Fibroblast of the aortic adventitia (primary cell): ENCODE results near the gene MPEG1. TPM values are rescaled to one million over a fixed set of nuclear protein-coding genes. Genes with fewer than 3 reads are reported as not detected.

Source experiments
- DNase-seq: peaks from one replicate; pipeline ENCODE4 v3.0.0-alpha.2; 2010; ENCODE audit warnings: low read depth
- H3K4me3 ChIP-seq: 2 replicates; pipeline ENCODE4 v1.5.1; 2011; ENCODE audit warnings: low read depth, mild to moderate bottlenecking, control low read depth, low read length, moderate library complexity
- total RNA-seq: library from RNA; depleted of rRNA; stranded (reverse); fragments of >200 nt; gene quantifications from 2 replicates; pipeline ENCODE4 v1.2.3, GENCODE V29; 2012; ENCODE audit warnings: low replicate concordance
- TF ChIP-seq, protein P1 (sequence below): IDR thresholded peaks from 2 replicates; pipeline ENCODE4 v1.5.1; 2011; ENCODE audit warnings: mild to moderate bottlenecking, low read length, control low read depth, inconsistent platforms; ENCODE audit not compliant: insufficient read depth

The MPEG1 gene
- total RNA-seq, 1 donor = not detected

DNA sequence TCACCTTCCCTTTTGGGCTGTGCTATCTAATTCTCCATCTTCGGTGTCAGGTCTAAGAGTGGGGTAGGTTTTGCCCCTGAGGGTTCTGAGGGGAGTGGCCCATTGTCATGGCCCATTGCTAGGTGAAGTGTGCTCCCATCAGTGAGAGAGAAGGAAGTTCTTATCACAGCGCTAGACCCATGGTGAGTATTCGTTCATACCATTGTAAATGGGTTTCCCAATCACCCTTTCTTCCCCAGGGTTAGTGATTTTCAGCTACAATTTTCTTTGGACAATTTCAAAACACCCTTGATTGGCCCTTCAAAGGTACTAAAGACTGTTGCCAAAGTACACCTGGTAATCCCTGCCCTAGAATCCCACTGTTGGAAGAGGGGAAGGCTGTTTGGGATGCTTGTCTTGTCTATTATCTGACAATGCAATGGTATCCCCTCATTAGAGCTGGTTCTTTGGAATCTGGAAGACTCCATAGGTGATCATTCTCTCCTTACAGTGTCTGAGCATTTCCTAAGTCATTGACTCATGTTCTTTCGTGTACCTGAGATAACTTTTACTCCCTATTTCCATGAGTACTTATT is 20.2 kb downstream of the MPEG1 start:
- TF ChIP-seq, protein P1, sequence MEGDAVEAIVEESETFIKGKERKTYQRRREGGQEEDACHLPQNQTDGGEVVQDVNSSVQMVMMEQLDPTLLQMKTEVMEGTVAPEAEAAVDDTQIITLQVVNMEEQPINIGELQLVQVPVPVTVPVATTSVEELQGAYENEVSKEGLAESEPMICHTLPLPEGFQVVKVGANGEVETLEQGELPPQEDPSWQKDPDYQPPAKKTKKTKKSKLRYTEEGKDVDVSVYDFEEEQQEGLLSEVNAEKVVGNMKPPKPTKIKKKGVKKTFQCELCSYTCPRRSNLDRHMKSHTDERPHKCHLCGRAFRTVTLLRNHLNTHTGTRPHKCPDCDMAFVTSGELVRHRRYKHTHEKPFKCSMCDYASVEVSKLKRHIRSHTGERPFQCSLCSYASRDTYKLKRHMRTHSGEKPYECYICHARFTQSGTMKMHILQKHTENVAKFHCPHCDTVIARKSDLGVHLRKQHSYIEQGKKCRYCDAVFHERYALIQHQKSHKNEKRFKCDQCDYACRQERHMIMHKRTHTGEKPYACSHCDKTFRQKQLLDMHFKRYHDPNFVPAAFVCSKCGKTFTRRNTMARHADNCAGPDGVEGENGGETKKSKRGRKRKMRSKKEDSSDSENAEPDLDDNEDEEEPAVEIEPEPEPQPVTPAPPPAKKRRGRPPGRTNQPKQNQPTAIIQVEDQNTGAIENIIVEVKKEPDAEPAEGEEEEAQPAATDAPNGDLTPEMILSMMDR = no peak
- no peak overlapping the region for H3K4me3 ChIP-seq
- no peak for DNase-seq

DNA sequence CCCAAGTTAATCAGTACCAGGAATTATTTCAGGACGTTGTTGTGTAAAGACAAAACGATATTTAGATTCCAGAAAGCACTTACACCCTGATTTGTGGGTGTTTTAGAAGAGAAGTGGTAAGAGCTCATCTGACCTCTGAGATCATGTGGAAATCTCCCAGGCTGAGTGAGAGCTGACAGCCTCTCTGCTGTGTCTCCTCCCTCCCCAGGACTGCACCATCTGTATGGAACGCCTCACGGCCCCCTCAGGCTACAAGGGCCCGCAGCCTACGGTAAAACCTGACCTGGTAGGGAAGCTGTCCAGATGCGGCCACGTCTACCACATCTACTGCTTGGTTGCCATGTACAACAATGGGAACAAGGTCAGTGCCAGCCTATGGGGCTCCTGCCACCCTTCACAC is 20.8 kb downstream of the MPEG1 start:
- no peak overlapping the region for H3K4me3 ChIP-seq
- TF ChIP-seq, protein P1 = no peak
- no peak for DNase-seq

DNA sequence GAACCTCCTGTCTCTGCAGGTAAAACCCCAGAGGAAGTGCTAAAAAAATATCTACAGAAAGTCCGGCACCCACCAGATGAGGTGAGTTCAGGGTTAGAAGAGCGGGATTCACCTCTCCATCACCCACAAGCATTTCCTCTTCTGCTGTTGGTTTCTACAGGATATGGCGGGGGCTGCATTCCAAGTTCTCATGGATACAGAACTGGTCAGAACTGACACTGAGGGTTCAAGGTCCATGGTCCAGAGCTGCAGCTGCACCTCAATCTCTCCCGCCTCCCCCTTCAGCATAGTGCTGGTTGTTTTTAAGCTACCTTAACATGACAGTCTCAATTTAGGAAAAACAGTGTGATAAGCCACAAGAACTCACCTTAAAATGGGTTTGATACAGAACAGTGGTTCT is 21.6 kb downstream of the MPEG1 start:
- DNase-seq = no peak
- TF ChIP-seq, protein P1 = no peak
- no peak overlapping the region for H3K4me3 ChIP-seq

DNA sequence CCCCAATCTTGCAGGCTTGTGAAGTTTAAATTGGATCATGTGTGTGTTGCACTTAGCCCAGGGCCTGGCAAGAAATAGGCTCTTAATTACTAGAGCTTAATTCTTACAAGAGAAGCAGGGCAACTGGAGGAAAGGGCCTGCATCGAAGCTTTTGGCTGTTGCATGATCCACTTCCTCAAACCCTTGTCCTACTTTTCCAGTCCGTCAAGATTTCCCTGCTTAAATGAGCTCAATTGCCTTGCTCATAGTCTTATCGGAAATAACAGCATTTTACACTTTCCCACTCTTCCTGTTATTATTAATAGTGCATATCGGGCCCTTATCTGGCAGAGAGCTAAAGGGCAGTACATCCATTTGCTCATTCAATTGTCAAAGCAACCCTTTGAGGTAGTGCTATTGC is 22.7 kb downstream of the MPEG1 start:
- no peak overlapping the region for H3K4me3 ChIP-seq
- no peak for DNase-seq
- TF ChIP-seq, protein P1 = no peak

DNA sequence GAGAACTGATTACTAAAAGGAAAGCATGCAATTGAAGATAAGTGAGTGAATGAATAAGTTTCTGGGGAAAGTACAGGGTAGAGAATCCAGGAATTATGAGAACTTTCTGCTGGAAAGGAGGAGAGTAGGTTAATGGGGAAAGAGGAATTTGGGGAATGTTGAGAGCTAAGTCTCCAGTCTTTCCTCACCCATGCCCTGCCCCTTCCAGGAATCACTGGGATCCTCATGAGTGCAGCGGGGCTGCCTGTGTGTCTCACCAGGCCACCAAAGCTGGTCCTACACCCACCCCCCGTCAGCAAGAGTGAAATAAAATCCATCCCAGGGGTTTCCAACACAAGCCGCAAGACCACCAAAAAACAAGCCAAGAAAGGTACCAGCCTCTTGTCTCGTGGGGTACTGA is 23.8 kb downstream of the MPEG1 start:
- H3K4me3 ChIP-seq = no peak overlapping the region
- TF ChIP-seq, protein P1 = no peak
- DNase-seq = no peak

DNA sequence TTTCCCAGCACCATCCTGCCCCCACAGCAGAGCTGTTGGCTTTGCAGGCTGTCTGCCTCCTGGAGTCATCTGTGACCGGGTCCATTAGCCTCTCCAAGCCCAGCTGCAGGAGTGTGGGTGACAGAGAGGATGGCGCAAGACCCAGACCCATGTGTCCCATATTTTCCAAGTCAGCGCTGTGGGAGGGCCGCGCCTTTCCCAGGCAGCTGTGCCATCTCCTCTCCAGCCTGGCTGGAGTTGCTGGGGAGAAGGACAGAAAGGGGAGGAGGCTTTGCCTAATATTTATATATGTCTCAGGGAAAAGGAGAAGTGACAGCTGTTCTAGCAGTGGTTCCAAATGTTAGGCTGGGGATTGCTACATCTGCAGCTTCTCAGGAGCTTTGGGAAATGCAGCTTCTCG is 25.1 kb downstream of the MPEG1 start:
- H3K4me3 ChIP-seq = no peak overlapping the region
- no peak for DNase-seq
- TF ChIP-seq, protein P1 = no peak

DNA sequence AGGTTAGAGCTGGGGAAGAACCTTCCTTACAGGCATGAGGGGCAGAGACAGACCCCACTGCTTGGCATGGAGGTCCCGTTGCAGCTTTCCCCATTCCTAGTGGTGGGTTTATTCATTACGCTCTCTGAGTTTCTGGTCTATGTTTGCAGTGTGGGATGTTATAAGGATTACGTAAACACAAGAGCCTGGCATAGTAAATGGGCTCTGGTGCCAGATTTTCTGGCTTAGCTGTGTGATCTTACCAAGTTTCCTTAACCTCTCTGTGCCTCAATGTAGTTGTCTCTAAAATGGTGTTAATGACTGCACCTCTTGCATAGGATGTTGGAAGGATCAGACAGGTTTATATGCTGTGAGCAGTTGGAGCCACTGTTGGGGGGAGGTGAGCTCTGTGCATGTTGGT is 25.7 kb downstream of the MPEG1 start:
- TF ChIP-seq, protein P1 = no peak
- H3K4me3 ChIP-seq = no peak overlapping the region
- no peak for DNase-seq
